Activated CD8-positive, alpha-beta memory T cell treated with anti-CD3 and anti-CD28 coated beads, Interleukin-2, amount 50 U/mL, for 1 hour (primary cell): ENCODE results near the gene TSPOAP1.

Experiments
- DNase-seq: peaks from one replicate; pipeline ENCODE4 v3.0.0-alpha.2; 2020; ENCODE audit errors: extremely low read depth

Gene TSPOAP1, protein sequence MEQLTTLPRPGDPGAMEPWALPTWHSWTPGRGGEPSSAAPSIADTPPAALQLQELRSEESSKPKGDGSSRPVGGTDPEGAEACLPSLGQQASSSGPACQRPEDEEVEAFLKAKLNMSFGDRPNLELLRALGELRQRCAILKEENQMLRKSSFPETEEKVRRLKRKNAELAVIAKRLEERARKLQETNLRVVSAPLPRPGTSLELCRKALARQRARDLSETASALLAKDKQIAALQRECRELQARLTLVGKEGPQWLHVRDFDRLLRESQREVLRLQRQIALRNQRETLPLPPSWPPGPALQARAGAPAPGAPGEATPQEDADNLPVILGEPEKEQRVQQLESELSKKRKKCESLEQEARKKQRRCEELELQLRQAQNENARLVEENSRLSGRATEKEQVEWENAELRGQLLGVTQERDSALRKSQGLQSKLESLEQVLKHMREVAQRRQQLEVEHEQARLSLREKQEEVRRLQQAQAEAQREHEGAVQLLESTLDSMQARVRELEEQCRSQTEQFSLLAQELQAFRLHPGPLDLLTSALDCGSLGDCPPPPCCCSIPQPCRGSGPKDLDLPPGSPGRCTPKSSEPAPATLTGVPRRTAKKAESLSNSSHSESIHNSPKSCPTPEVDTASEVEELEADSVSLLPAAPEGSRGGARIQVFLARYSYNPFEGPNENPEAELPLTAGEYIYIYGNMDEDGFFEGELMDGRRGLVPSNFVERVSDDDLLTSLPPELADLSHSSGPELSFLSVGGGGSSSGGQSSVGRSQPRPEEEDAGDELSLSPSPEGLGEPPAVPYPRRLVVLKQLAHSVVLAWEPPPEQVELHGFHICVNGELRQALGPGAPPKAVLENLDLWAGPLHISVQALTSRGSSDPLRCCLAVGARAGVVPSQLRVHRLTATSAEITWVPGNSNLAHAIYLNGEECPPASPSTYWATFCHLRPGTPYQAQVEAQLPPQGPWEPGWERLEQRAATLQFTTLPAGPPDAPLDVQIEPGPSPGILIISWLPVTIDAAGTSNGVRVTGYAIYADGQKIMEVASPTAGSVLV (N-terminal part only)

GRCh38 chr17:58328195-58329034, at the start of gene TSPOAP1:
TSS of gene TSPOAP1 (minus strand) at chr17:58328795. CDS start at chr17:58327920, 875 bp downstream.
- no peak for DNase-seq

- no peak for DNase-seq
Observed at GRCh38 chr17:58377661-58378060, 49.1 kb upstream of the TSPOAP1 start.

GRCh38 chr17:58377093-58377601, 48.6 kb upstream of the TSPOAP1 start:
- no peak for DNase-seq

DNA sequence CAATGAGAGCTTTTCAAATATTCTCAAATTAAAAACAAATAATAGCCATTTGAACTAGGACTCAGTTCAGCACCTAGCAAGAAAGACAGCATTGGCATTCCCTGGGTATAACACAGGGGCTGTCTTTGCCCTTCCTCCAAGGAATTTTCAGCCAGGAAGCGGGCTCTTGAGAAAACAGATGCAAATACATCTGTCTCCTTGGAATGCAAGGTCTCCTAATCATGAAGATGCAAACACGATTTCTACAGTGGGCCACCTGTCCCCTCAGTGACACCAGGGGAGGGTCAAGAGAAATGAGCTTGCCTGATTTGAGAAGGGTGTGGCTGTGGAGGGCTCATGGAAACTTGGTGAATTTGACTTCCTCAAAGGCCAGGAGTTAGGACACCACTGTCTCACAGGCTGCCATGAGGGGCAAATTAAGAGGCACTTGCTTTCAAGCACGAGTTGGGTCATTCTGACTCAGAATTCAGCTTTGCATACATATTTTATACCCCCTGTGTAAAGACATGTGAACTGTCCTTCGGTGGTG, 47.9 kb upstream of the TSPOAP1 start:
- no peak for DNase-seq

DNA sequence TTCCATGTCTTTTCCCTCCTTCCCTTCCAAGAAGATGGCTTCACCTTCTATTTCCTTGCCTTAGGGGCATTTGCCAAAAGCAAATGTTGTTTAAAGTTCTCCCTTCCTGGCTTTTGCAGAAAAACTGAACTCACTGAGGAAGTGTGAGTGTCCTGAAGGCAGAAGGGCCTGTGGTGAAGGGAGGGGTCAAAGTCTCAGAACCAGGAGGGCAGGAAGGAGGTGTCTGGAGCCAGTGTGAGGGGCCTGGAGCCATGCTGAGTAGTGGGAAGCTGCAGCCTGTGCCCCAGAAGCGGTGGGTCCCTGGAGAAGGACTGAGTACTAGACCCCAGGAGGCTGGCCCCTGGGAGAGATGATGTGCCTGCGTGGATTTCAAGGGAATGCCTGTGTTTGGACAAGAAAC, 47.2 kb upstream of the TSPOAP1 start:
- no peak for DNase-seq

DNA sequence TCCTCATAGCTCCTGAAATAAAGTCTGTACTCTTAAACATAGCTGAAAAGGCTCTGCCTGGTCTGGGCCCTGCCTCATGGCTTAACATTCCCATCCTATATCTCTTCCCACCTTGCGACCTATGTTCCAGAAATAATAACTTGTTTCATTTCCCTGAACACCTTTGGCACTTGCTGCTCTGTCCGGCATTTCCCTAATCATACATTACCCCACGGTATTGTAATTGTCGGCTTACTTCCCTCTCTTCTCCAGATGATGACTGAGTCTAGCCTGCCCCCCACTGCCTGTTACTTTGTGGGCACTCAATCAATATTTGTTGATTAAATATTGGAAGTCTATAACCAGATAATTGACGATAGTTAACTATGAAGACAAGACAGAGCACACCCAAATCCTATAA, 46.7 kb upstream of the TSPOAP1 start:
- no peak for DNase-seq

- DNase-seq, result no peak
Observed at GRCh38 chr17:58373923-58374322, 45.3 kb upstream of the TSPOAP1 start.

DNA sequence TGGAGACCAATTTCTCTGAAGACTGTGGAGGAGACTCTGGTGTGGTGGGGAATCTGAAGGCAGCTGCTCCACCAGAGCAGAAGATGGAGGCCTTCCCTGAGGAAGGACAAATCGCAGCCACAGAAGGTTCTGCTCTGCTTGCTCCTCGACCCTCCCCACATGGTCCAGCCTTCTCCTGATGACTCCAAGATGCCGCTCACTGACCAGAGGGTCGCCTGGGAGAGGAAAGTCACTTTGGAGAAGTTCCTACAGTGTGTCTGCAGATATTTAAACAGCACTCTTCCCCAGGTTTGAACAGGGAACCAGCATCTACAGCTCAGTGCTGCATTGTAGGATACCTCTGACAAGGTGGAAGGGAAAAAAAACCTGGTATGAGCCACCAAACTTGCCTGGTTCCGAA, 44.4 kb upstream of the TSPOAP1 start:
- no peak for DNase-seq

- DNase-seq, result no peak
Observed at GRCh38 chr17:58371300-58371950, 42.8 kb upstream of the TSPOAP1 start.

- DNase-seq, result no peak
Observed at GRCh38 chr17:58370716-58371115, 42.1 kb upstream of the TSPOAP1 start.

DNA sequence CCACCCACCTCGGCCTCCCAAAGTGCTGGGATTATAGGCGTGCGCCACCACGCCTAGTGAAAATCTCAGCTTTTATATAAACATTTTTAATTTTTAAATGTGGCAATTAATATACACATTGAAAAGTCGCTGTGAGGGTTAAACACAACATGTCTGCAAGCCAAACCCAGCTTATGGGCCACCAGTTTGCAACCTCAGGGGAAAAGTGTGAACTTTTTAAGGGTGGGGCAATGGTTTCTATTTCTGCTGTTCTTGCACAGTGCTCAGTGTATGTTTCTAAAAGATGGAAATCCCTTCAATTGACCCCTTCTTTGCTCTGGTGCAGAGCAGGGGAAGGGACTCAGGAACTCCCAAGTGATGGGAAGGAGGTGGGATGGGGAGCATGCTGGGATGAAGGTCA, 41.7 kb upstream of the TSPOAP1 start:
- DNase-seq, result no peak

DNA sequence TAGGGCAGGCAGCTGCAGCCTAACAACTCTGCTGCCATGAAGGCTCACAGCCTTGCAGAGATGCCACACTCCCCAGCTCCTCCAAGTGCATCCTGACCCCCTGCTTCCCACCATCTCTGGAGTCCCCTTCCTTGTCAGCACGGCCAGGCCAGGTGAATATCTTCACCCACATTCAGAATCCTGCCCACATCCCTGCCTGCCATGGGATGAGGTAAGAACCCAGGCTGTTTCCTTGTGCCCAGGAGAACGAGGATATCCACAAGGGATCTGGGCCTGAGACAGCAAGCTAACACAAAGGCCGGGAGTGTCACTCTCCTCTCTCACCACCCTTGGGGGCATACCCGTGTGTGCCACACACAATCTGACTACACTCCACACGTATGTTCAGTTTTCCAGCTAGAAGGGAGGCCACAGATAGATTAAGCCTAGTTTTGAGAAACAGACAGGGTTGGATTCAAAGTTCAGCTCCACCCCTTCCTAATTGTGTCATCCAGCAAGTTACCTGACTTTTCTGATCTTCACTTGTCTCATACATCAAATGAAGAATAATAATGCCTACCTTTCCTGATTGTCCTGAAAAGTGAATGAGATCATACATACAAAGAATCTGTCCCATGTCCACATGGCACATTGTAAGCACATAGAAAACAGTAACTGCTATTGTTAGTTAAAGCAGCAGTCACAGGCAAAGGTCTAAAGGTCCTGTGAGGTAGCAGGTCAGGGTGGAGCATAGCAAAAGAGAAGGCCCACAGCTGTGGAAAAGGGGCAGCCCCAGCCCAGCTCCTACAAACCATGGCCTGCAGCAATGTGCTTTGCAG, 40.8 kb upstream of the TSPOAP1 start:
- DNase-seq, result no peak

DNA sequence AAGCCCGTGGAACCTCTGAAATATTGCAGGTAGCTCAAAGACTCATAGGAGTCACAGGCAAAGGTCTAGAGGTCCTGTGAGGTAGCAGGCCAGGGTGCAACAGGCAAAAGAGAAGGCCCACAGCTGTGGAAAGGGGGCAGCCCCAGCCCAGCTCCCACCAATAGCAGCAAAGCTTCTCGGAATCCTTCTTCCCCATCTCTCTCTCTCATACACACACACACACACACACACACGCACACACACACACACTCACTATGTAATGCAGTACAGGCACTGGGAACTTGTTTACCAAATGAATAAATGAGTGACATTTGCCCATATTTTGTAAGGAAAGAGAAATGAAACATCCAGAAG, 40.2 kb upstream of the TSPOAP1 start:
- no peak for DNase-seq

DNA sequence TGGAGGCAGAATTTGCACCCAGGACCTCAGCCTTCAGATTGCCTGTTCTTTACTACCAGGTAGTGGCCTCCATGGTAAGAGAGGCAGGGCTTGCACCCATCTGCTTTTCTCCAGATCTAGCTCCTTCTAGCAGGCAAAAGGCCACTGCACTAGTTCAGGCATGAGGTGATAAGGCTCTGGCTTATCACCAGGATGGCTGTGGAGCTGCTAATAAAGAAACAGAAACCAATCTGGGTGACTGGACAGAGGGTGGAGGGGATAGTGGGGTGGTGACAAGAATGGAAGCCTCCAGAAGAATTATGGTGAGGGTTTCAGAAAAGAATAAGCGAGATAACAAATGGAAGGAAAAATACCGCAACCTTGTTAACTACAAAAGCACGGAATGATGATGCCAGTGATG, 38.9 kb upstream of the TSPOAP1 start:
- DNase-seq, result no peak

DNA sequence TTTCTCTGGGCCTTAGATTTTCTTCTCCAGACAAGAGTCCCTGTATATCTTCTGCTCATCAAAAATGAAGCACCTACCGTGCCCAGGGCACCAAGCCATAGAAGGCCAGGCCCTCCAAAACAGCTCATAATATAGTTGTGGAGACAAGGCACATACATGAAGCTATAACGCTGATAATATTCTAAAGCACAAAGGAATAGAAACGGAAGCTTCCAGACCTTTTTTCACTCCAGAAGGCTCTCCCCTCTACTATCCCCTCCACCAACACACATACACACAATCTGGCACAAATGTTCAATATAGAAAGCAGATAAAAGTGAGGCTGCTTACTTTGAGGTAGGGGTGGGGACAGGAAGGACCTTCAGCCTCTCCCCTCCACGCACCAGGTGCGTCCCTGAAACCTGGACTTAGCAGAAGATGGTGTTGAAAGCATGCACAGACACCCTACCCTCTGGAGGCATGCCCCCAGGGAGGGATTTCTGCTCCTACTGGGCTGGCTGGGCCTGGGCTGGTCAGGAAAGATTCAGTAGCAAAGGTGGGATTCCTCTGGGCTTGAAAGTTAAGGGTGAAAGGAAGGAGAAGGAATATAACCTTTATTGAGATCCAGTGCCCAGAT, 37.5 kb upstream of the TSPOAP1 start:
- DNase-seq, result no peak

GRCh38 chr17:58365185-58365979, 36.8 kb upstream of the TSPOAP1 start:
- no peak for DNase-seq

GRCh38 chr17:58364270-58364942, 35.8 kb upstream of the TSPOAP1 start:
- DNase-seq, result no peak
